ENCODE measurements around the gene TCEA3.

Gene TCEA3

GRCh38 chr1:23400324-23401114, 24.0 kb downstream of the TCEA3 start:
- no peak for DNase-seq (ENCODE audit: low spot score)
- Mint-ChIP-seq H3K4me1 (ENCODE audit: low read depth) (peaks cover 9% of the 10 kb centered on the region), H3K4me3 (no peak overlapping the region), H3K27ac (no peak overlapping the region), H3K36me3 (ENCODE audit: low read depth) (peaks cover 5% of the 10 kb centered on the region), H3K9me3 (no peaks in the 10 kb centered on the region), H3K27me3 (ENCODE audit: low read depth) (no peaks in the 10 kb centered on the region)

- Mint-ChIP-seq H3K4me3 (no peak overlapping the region), H3K4me1 (ENCODE audit: low read depth) (peaks cover 8% of the 10 kb centered on the region), H3K36me3 (ENCODE audit: low read depth) (peaks cover 5% of the 10 kb centered on the region), H3K27ac (no peak overlapping the region), H3K27me3 (ENCODE audit: low read depth) (no peaks in the 10 kb centered on the region), H3K9me3 (no peaks in the 10 kb centered on the region)
- DNase-seq (ENCODE audit: low spot score) = no peak
Measured at GRCh38 chr1:23399229-23399628, 25.3 kb downstream of the TCEA3 start.

GRCh38 chr1:23397908-23398307, 26.6 kb downstream of the TCEA3 start:
- no peak overlapping the region for H3K27ac Mint-ChIP-seq
- H3K36me3 Mint-ChIP-seq (ENCODE audit: low read depth) = peaks cover 5% of the 10 kb centered on the region
- H3K4me3 Mint-ChIP-seq = no peak overlapping the region
- peaks cover 4% of the 10 kb centered on the region for H3K4me1 Mint-ChIP-seq (ENCODE audit: low read depth)
- no peak for DNase-seq (ENCODE audit: low spot score)
- H3K27me3 Mint-ChIP-seq (ENCODE audit: low read depth) = no peaks in the 10 kb centered on the region
- H3K9me3 Mint-ChIP-seq = no peaks in the 10 kb centered on the region

- peaks cover 2% of the 10 kb centered on the region for H3K36me3 Mint-ChIP-seq (ENCODE audit: low read depth)
- no peak overlapping the region for H3K4me3 Mint-ChIP-seq
- H3K27ac Mint-ChIP-seq = no peak overlapping the region
- H3K4me1 Mint-ChIP-seq (ENCODE audit: low read depth) = peaks cover 4% of the 10 kb centered on the region
- H3K9me3 Mint-ChIP-seq = no peaks in the 10 kb centered on the region
- DNase-seq (ENCODE audit: low spot score) = no peak
- H3K27me3 Mint-ChIP-seq (ENCODE audit: low read depth) = no peaks in the 10 kb centered on the region
Measured at GRCh38 chr1:23396380-23396779, 28.2 kb downstream of the TCEA3 start.

- no peak overlapping the region for H3K27ac Mint-ChIP-seq
Measured at GRCh38 chr1:23395849-23396248, 28.7 kb downstream of the TCEA3 start.

GRCh38 chr1:23395154-23395724, 29.3 kb downstream of the TCEA3 start:
- no peak for DNase-seq (ENCODE audit: low spot score)
- H3K4me1 Mint-ChIP-seq (ENCODE audit: low read depth) = peaks cover 4% of the 10 kb centered on the region
- no peak overlapping the region for H3K4me3 Mint-ChIP-seq
- H3K9me3 Mint-ChIP-seq = no peaks in the 10 kb centered on the region
- H3K27me3 Mint-ChIP-seq (ENCODE audit: low read depth) = no peaks in the 10 kb centered on the region
- no peak overlapping the region for H3K27ac Mint-ChIP-seq
- H3K36me3 Mint-ChIP-seq (ENCODE audit: low read depth) = peaks cover 2% of the 10 kb centered on the region

More at GRCh38 chr1:23395849-23396248, 28.7 kb downstream of the TCEA3 start:
- Mint-ChIP-seq H3K9me3 (no peaks in the 10 kb centered on the region), H3K27me3 (ENCODE audit: low read depth) (no peaks in the 10 kb centered on the region), H3K36me3 (ENCODE audit: low read depth) (peaks cover 2% of the 10 kb centered on the region), H3K4me1 (ENCODE audit: low read depth) (peaks cover 4% of the 10 kb centered on the region), H3K4me3 (no peak overlapping the region)
- no peak for DNase-seq (ENCODE audit: low spot score)

- no peaks in the 10 kb centered on the region for H3K27me3 Mint-ChIP-seq (ENCODE audit: low read depth)
- H3K4me3 Mint-ChIP-seq = no peak overlapping the region
- DNase-seq (ENCODE audit: low spot score) = no peak
- H3K36me3 Mint-ChIP-seq (ENCODE audit: low read depth) = peaks cover 2% of the 10 kb centered on the region
- peaks cover 4% of the 10 kb centered on the region for H3K4me1 Mint-ChIP-seq (ENCODE audit: low read depth)
- no peaks in the 10 kb centered on the region for H3K9me3 Mint-ChIP-seq
- H3K27ac Mint-ChIP-seq = no peak overlapping the region
Measured at GRCh38 chr1:23394684-23395083, 29.9 kb downstream of the TCEA3 start.

- Mint-ChIP-seq H3K4me3 (no peak overlapping the region), H3K4me1 (ENCODE audit: low read depth) (peaks cover 4% of the 10 kb centered on the region), H3K36me3 (ENCODE audit: low read depth) (peaks cover 2% of the 10 kb centered on the region), H3K9me3 (no peaks in the 10 kb centered on the region), H3K27me3 (ENCODE audit: low read depth) (no peaks in the 10 kb centered on the region), H3K27ac (no peak overlapping the region)
- DNase-seq (ENCODE audit: low spot score) = no peak
Measured at GRCh38 chr1:23394181-23394580, 30.4 kb downstream of the TCEA3 start.

- Mint-ChIP-seq H3K4me1 (ENCODE audit: low read depth) (peaks cover 4% of the 10 kb centered on the region), H3K27ac (no peak overlapping the region), H3K9me3 (no peaks in the 10 kb centered on the region), H3K36me3 (ENCODE audit: low read depth) (peaks cover 2% of the 10 kb centered on the region), H3K4me3 (no peak overlapping the region), H3K27me3 (ENCODE audit: low read depth) (no peaks in the 10 kb centered on the region)
- DNase-seq (ENCODE audit: low spot score) = no peak
Measured at GRCh38 chr1:23393706-23394105, 30.8 kb downstream of the TCEA3 start.

GRCh38 chr1:23392125-23392855, 32.3 kb downstream of the TCEA3 start:
- H3K4me1 Mint-ChIP-seq (ENCODE audit: low read depth) = peaks cover 4% of the 10 kb centered on the region

GRCh38 chr1:23389837-23390321, 34.7 kb downstream of the TCEA3 start:
- no peak overlapping the region for H3K4me3 Mint-ChIP-seq

More at GRCh38 chr1:23392125-23392855, 32.3 kb downstream of the TCEA3 start:
- H3K9me3 Mint-ChIP-seq = no peaks in the 10 kb centered on the region
- DNase-seq (ENCODE audit: low spot score) = no peak
- H3K4me3 Mint-ChIP-seq = no peak overlapping the region
- H3K27me3 Mint-ChIP-seq (ENCODE audit: low read depth) = no peaks in the 10 kb centered on the region
- no peak overlapping the region for H3K27ac Mint-ChIP-seq
- H3K36me3 Mint-ChIP-seq (ENCODE audit: low read depth) = peaks cover 2% of the 10 kb centered on the region

GRCh38 chr1:23387494-23387893, 37.1 kb downstream of the TCEA3 start:
- H3K4me1 Mint-ChIP-seq (ENCODE audit: low read depth) = no peaks in the 10 kb centered on the region
- no peak overlapping the region for H3K4me3 Mint-ChIP-seq
- H3K27ac Mint-ChIP-seq = no peak overlapping the region
- H3K27me3 Mint-ChIP-seq (ENCODE audit: low read depth) = no peaks in the 10 kb centered on the region
- no peaks in the 10 kb centered on the region for H3K36me3 Mint-ChIP-seq (ENCODE audit: low read depth)
- H3K9me3 Mint-ChIP-seq = no peaks in the 10 kb centered on the region
- no peak for DNase-seq (ENCODE audit: low spot score)

More at GRCh38 chr1:23389837-23390321, 34.7 kb downstream of the TCEA3 start:
- no peaks in the 10 kb centered on the region for H3K27me3 Mint-ChIP-seq (ENCODE audit: low read depth)
- no peaks in the 10 kb centered on the region for H3K4me1 Mint-ChIP-seq (ENCODE audit: low read depth)
- no peak overlapping the region for H3K27ac Mint-ChIP-seq
- no peak for DNase-seq (ENCODE audit: low spot score)
- no peaks in the 10 kb centered on the region for H3K36me3 Mint-ChIP-seq (ENCODE audit: low read depth)
- H3K9me3 Mint-ChIP-seq = no peaks in the 10 kb centered on the region

GRCh38 chr1:23385119-23385621, 39.4 kb downstream of the TCEA3 start:
- Mint-ChIP-seq H3K27ac (no peak overlapping the region), H3K4me3 (no peak overlapping the region), H3K36me3 (ENCODE audit: low read depth) (no peaks in the 10 kb centered on the region), H3K27me3 (ENCODE audit: low read depth) (no peaks in the 10 kb centered on the region), H3K9me3 (no peaks in the 10 kb centered on the region), H3K4me1 (ENCODE audit: low read depth) (no peaks in the 10 kb centered on the region)
- no peak for DNase-seq (ENCODE audit: low spot score)

All from T-helper 2 cell treated with Interferon-gamma antibody and Interleukin-4, amounts not matched to agents 5 μg/mL and 100 μg/mL, for 36 hours (primary cell).